GM08714 (cell line): ENCODE data around the gene DPH2.

Experiments
- H3K4me3 ChIP-seq: fragments of 200-500 bp; sonication (Bioruptor generic); 2 replicates; pipeline ENCODE4 v1.5.1; 2014; ENCODE audit warnings: mild to moderate bottlenecking, low read length, inconsistent platforms
- ZNF274 ChIP-seq: IDR thresholded peaks from 2 replicates; pipeline ENCODE4 v1.6.1; 2012; ENCODE audit warnings: mild to moderate bottlenecking, low read depth, low read length

DPH2 gene

GRCh38 chr1:43969746-43970466 lies at the start of gene DPH2:
TSS of gene DPH2 (plus strand) at chr1:43970010. CDS start at chr1:43970176, 166 bp downstream.
- peak within 1 kb of the TSS; percentile 71 for H3K4me3 ChIP-seq
- TF ChIP-seq ZNF274, result no peak

GRCh38 chr1:43921022-43921421 lies 48.8 kb upstream of the DPH2 start:
- TF ChIP-seq ZNF274, result no peak
- H3K4me3 ChIP-seq, result no peak overlapping the region

- no peak for TF ChIP-seq ZNF274
- no peak overlapping the region for H3K4me3 ChIP-seq
Measured at GRCh38 chr1:43924516-43924915, 45.3 kb upstream of the DPH2 start.

- no peak for TF ChIP-seq ZNF274
- no peak overlapping the region for H3K4me3 ChIP-seq
Measured at GRCh38 chr1:43925846-43926245, 44.0 kb upstream of the DPH2 start.

GRCh38 chr1:43930168-43930948 lies 39.5 kb upstream of the DPH2 start:
- H3K4me3 ChIP-seq, result no peak overlapping the region
- TF ChIP-seq ZNF274, result no peak

GRCh38 chr1:43930949-43931275 lies 38.9 kb upstream of the DPH2 start:
- no peak for TF ChIP-seq ZNF274
- H3K4me3 ChIP-seq, result no peak overlapping the region

- TF ChIP-seq ZNF274, result no peak
- H3K4me3 ChIP-seq, result no peak overlapping the region
Measured at GRCh38 chr1:43931711-43932660, 37.8 kb upstream of the DPH2 start.

- no peak for TF ChIP-seq ZNF274
- no peak overlapping the region for H3K4me3 ChIP-seq
Measured at GRCh38 chr1:43932786-43933385, 36.9 kb upstream of the DPH2 start.

- TF ChIP-seq ZNF274, result no peak
- no peak within 1 kb of the TSS for H3K4me3 ChIP-seq
Measured at GRCh38 chr1:43933386-43934100, 36.3 kb upstream of the DPH2 start, which contains the start of gene ARTN. TSS of gene ARTN (plus strand) at chr1:43933801. CDS start at chr1:43935657, 1,856 bp downstream.

GRCh38 chr1:43934101-43934985 lies 35.5 kb upstream of the DPH2 start:
- H3K4me3 ChIP-seq, result no peak overlapping the region
- TF ChIP-seq ZNF274, result no peak

- no peak for TF ChIP-seq ZNF274
- H3K4me3 ChIP-seq, result no peak overlapping the region
Measured at GRCh38 chr1:43934986-43935324, 34.9 kb upstream of the DPH2 start.

GRCh38 chr1:43935711-43936427 lies 33.9 kb upstream of the DPH2 start:
- TF ChIP-seq ZNF274, result no peak
- H3K4me3 ChIP-seq, result no peak overlapping the region
